ENCODE results near the gene TMEM213.

DNA sequence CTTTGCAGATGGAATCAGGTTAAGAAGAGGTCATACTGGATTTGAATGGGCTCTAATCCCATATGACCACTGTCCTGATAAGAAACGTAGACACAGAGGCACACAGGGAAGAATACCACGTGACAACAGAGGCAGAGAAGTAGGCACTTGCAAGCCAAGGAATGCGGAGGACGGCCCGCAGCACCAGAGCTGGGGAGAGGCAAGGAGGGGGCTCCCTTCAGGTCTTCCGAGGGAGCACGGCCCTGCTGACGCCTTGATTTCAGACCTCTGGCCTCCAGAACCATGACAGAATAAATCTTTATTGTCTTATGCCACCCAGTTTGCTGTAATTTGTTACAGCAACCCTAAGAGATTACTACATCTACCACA, 44.7 kb upstream of the TMEM213 start:
- TF ChIP-seq, protein P1, sequence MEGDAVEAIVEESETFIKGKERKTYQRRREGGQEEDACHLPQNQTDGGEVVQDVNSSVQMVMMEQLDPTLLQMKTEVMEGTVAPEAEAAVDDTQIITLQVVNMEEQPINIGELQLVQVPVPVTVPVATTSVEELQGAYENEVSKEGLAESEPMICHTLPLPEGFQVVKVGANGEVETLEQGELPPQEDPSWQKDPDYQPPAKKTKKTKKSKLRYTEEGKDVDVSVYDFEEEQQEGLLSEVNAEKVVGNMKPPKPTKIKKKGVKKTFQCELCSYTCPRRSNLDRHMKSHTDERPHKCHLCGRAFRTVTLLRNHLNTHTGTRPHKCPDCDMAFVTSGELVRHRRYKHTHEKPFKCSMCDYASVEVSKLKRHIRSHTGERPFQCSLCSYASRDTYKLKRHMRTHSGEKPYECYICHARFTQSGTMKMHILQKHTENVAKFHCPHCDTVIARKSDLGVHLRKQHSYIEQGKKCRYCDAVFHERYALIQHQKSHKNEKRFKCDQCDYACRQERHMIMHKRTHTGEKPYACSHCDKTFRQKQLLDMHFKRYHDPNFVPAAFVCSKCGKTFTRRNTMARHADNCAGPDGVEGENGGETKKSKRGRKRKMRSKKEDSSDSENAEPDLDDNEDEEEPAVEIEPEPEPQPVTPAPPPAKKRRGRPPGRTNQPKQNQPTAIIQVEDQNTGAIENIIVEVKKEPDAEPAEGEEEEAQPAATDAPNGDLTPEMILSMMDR (conservative IDR thresholded peaks at IDR 0.05 in 1 of 2, IDR thresholded peaks at IDR 0.05 in 1 of 2; ENCODE audit: low read depth in 1 of 2, low read length in 2 of 2), result no peak
- no peak for TF ChIP-seq EZH2 (IDR thresholded peaks at IDR 0.05; ENCODE audit: low read length, missing control alignments)
